GM18499 (cell line): ENCODE results near the gene SEC24A.
"Not testable (repeated sequence)": the region's sequence is repeated elsewhere in the genome, so short reads cannot be mapped to it uniquely, and the experiment has no call there.

Experiments
- ATAC-seq: cut with Tn5 transposase; IDR thresholded peaks from one replicate; pipeline ENCODE4 v1.9.1; 2021; ENCODE audit warnings: moderate number of reproducible peaks; ENCODE audit not compliant: insufficient read depth, unreplicated experiment

Gene SEC24A

DNA sequence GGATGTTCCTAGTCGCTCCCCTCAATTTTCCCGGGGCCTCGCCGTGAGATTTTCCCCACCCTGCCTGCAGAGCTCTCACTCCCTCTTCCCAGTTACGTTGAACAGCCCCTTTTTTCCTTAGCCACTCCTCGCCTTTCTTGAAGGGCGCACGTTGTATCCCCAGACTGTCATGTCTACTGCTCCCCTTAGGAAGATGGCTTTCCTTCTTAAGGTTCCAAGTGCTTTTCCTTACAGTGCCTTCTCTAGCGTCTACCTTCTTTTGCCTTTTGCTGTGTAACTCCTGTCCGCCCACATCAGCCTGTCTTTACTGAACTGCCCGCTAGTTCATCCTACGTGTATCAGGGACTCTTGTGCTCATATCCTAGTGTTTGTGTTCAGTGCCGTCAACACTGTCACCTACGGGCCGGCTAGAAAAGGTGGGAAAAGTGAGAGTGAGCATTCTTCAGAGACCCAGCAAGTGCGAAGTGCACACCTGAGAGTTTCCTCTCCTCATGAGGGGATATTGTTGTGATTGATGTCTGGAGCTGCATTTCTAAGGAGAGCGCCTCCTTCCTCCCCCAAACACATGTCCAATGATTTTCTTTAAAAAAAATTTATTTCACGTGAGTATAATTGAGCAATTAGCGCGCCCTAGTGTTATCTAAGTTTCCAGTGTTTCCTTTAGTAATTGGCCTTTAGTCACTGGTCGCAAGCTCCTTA lies 90.5 kb downstream of the SEC24A start:
- ATAC-seq, result no peak

DNA sequence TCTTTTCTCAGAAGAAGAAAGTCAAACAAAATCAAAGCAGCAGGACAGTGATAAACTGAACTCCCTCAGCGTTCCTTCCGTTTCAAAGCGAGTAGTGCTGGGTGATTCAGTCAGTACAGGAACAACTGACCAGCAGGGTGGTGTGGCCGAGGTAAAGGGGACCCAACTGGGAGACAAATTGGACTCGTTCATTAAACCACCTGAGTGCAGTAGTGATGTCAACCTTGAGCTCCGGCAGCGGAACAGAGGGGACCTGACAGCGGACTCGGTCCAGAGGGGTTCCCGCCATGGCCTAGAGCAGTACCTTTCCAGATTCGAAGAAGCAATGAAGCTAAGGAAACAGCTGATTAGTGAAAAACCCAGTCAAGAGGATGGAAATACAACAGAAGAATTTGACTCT lies 92.5 kb downstream of the SEC24A start:
- no peak for ATAC-seq

DNA sequence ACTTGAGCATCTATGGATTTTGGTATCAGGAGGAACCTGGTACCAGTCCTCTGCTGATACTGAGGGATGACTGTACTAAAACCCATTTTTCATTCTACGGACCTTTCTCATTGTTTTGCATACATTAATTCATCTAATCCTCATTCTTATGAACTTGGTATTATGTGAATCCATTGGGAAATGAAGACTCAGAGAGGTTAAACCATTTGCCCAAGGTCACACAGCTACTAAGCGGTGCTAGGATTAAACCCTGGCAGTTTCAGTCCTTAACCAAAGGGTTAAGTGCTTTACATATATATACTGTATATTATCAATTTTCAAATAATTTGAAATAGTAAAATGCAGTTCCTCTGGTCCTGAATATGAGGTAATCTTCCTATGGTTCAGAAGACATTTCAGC lies 93.5 kb downstream of the SEC24A start:
- no peak for ATAC-seq

GRCh38 chr5:134749415-134749814 lies 100.8 kb downstream of the SEC24A start:
- ATAC-seq, result no peak

DNA sequence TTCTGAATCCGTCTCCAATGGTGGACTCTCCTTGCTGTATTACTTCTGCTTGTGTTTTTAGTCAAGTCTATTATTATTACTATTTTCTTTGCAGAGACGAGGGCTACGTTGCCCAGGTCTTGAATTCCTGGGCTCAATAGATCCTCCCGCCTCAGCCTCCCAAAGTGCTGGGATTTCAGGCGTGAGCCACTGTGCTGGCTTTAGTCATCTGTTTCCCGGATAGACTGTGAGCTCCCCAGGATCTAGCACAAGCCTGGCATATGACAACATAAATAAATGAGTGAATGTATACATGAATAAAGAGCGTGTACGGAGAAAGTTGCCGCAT lies 109.6 kb downstream of the SEC24A start:
- no peak for ATAC-seq

- peak; percentile 75 for ATAC-seq
Observed at GRCh38 chr5:134758504-134759341, 110.1 kb downstream of the SEC24A start, which contains the start of gene DDX46. TSS of gene DDX46 (plus strand) at chr5:134758779. CDS start at chr5:134758939, 160 bp downstream.

GRCh38 chr5:134767528-134768291 lies 119.1 kb downstream of the SEC24A start:
- not testable (repeated sequence) for ATAC-seq

DNA sequence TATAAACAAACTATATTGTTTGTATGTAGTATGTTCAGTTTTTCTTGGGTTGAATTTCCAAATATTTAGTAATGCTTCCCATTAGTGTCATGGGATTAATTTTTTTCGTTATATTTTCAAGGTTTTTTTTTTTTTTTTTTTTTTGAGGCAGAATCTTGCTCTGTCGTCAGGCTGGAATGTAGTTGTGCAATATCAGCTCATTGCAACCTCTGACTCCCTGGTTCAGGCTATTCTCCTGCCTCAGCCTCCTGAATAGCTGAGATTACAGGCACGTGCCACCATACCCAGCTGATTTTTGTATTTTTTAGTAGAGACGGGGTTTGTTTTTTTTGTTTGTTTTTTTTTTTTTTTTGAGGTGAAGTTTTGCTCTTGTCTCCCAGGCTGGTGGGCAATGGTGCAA lies 120.6 kb downstream of the SEC24A start:
- no peak for ATAC-seq

GRCh38 chr5:134772461-134773125 lies 124.0 kb downstream of the SEC24A start:
- ATAC-seq, result no peak

GRCh38 chr5:134777366-134777765 lies 128.8 kb downstream of the SEC24A start:
- ATAC-seq, result no peak
